K562 (cell line): ENCODE results near the gene OXNAD1. TPM values are rescaled to one million over a fixed set of nuclear protein-coding genes. Genes with fewer than 3 reads are reported as not detected.

Experiments used
- ATAC-seq: fragments of 200-7000 bp; cut with Tn5 transposase; 3 replicates; pipeline ENCODE4 v1.9.1; 2020; ENCODE audit warnings: moderate library complexity
- BruUV-seq: library from RNA; stranded (reverse); fragments of 400-500 nt; replicated peaks from 2 replicates; lab custom pipeline; 2021; lab: Mats Ljungman, UMichigan
- CTCF ChIA-PET: fragments of 300-600 bp; formaldehyde crosslinking; extraction: SDS; loops from one replicate; lab custom pipeline; 2021; ENCODE audit warnings: low intra/inter-chr PET ratio; lab: Yijun Ruan, JAX
- POLR2A ChIA-PET: fragments of 300-600, 350-650 bp; sonication (Branson Sonifier 250); formaldehyde crosslinking; extraction: SDS; loops from one replicate; lab custom pipeline; 2021; ENCODE audit warnings: antibody characterized with exemption, inconsistent platforms; lab: Yijun Ruan, JAX
- DNase-seq, 4 experiments: peaks; one replicate each; pipeline versions ENCODE4 v3.0.0 to v3.0.0-alpha.2; 2011 to 2018; ENCODE audit warnings: low spot score in 3 of 4, mixed read lengths in 3 of 4; ENCODE audit errors: extremely low read depth in 1 of 4
- FAIRE-seq: peaks from 2 replicates; lab custom pipeline; 2011; peaks lifted over from hg19 to GRCh38; lab: Jason Lieb, UNC
- H2AFZ ChIP-seq: 2 replicates; pipeline ENCODE4 v1.6.0; 2011; ENCODE audit warnings: low read depth, low read length, control low read depth, inconsistent platforms
- H3K27ac ChIP-seq: fragments of 200-600 bp; 3 replicates; pipeline ENCODE4 v1.8.0; 2011; ENCODE audit warnings: low read depth, mild to moderate bottlenecking, control low read depth, inconsistent platforms, low read length, moderate library complexity, mixed read lengths; ENCODE audit errors: extremely low read depth
- H3K27me3 ChIP-seq, 2 experiments: fragments of 300-600 bp in 1 of 2; 2 replicates in 1 of 2; 3 replicates in 1 of 2; pipeline versions ENCODE4 v1.6.0 to v1.8.0; 2011; ENCODE audit warnings: inconsistent platforms in 2 of 2, low read length in 2 of 2, mild to moderate bottlenecking in 1 of 2, mixed read lengths in 1 of 2, moderate library complexity in 1 of 2; ENCODE audit not compliant: control insufficient read depth in 2 of 2, insufficient read depth in 2 of 2
- H3K36me3 ChIP-seq: fragments of 300-600 bp; 3 replicates; pipeline ENCODE4 v1.8.0; 2011; ENCODE audit warnings: mild to moderate bottlenecking, low read length, inconsistent platforms; ENCODE audit not compliant: control insufficient read depth, insufficient read depth
- H3K4me1 ChIP-seq, 2 experiments: fragments of 200-600 bp in 1 of 2; replicated peaks in 1 of 2; 2 replicates in 1 of 2; 3 replicates in 1 of 2; pipeline versions ENCODE4 v1.5.1 to v1.8.0; 2011; ENCODE audit warnings: inconsistent platforms in 2 of 2, low read length in 2 of 2, mild to moderate bottlenecking in 1 of 2, mixed read lengths in 1 of 2, moderate library complexity in 1 of 2; ENCODE audit not compliant: control insufficient read depth in 2 of 2, insufficient read depth in 2 of 2
- H3K4me2 ChIP-seq: 2 replicates; pipeline ENCODE4 v1.6.1; 2011; ENCODE audit warnings: low read length, control low read depth, inconsistent platforms, mixed read lengths; ENCODE audit not compliant: insufficient read depth
- H3K4me3 ChIP-seq: fragments of 200-600 bp; sonication (generic), shearing (Covaris generic); 2 replicates; pipeline ENCODE4 v1.5.1; 2016; ENCODE audit warnings: control low read depth, inconsistent platforms
- H3K79me2 ChIP-seq: fragments of 200-600 bp; 3 replicates; pipeline ENCODE4 v1.8.0; 2011; ENCODE audit warnings: low read length, inconsistent platforms; ENCODE audit not compliant: control insufficient read depth, insufficient read depth
- H3K9ac ChIP-seq, 2 experiments: 2 replicates each; pipeline versions ENCODE4 v1.6.0 to v1.6.1; 2011; ENCODE audit warnings: low read depth in 2 of 2, low read length in 2 of 2, control low read depth in 1 of 2, inconsistent platforms in 1 of 2, mild to moderate bottlenecking in 1 of 2, mixed read lengths in 1 of 2; ENCODE audit not compliant: insufficient read depth in 1 of 2
- H3K9me1 ChIP-seq: one replicate; pipeline ENCODE4 v1.6.0; 2011; ENCODE audit warnings: inconsistent platforms, mild to moderate bottlenecking, low read length, moderate library complexity; ENCODE audit not compliant: control insufficient read depth, insufficient read depth
- H3K9me3 ChIP-seq: replicated peaks from 2 replicates; pipeline ENCODE4 v1.5.1; 2011; ENCODE audit warnings: low read depth, low read length, inconsistent platforms; ENCODE audit not compliant: control insufficient read depth, insufficient read depth
- H4K20me1 ChIP-seq: replicated peaks from 2 replicates; pipeline ENCODE4 v1.6.1; 2011; ENCODE audit warnings: low read length, inconsistent platforms, mixed read lengths; ENCODE audit not compliant: control insufficient read depth, insufficient read depth
- BACH1 ChIP-seq: fragments of 200-800 bp; sonication (Bioruptor generic); IDR thresholded peaks from 2 replicates; pipeline ENCODE4 v1.6.1; 2016; ENCODE audit warnings: missing genetic modification characterization, missing compliant biosample characterization
- BHLHE40 ChIP-seq: IDR thresholded peaks from 2 replicates; pipeline ENCODE4 v1.6.1; 2011; ENCODE audit warnings: low read length, improper control_type of control experiment
- ELK3 ChIP-seq: fragments of 450-650 bp; formaldehyde crosslinking; IDR thresholded peaks from 2 replicates; pipeline ENCODE4 v1.4.0; 2020; ENCODE audit warnings: mild to moderate bottlenecking
- GABPB1 ChIP-seq: sonication (generic); formaldehyde crosslinking; IDR thresholded peaks from 2 replicates; pipeline ENCODE4 v1.8.0; 2022; ENCODE audit warnings: mild to moderate bottlenecking, missing genetic modification reagents
- POLR3A ChIP-seq: IDR thresholded peaks from 2 replicates; pipeline ENCODE4 v1.6.1; 2011; ENCODE audit warnings: borderline replicate concordance, mild to moderate bottlenecking, moderate library complexity; ENCODE audit not compliant: insufficient read length, insufficient read depth; ENCODE audit errors: extremely low read depth
- SMARCE1 ChIP-seq: fragments of 450-650 bp; IDR thresholded peaks from 2 replicates; pipeline ENCODE4 v1.7.1; 2016; ENCODE audit warnings: mild to moderate bottlenecking
- SMC3 ChIP-seq: conservative IDR thresholded peaks from 2 replicates; pipeline ENCODE4 v1.6.1; 2011; ENCODE audit warnings: low read depth, low read length, improper control_type of control experiment; ENCODE audit not compliant: insufficient read depth
- UBTF ChIP-seq, 2 experiments: IDR thresholded peaks; 2 replicates each; pipeline ENCODE4 v1.6.1; 2012; ENCODE audit warnings: improper control_type of control experiment in 2 of 2, low read depth in 2 of 2, low read length in 2 of 2, borderline replicate concordance in 1 of 2
- ZNF146 ChIP-seq: IDR thresholded peaks from one replicate; pipeline ENCODE4 v1.6.1; 2018; ENCODE audit warnings: missing compliant biosample characterization; ENCODE audit not compliant: unreplicated experiment
- ZNF644 ChIP-seq: fragments of 200-800 bp; sonication (Bioruptor generic); IDR thresholded peaks from 2 replicates; pipeline ENCODE4 v1.6.1; 2016; ENCODE audit warnings: low read depth, missing genetic modification characterization, missing compliant biosample characterization
- WGBS: fragments of 100-300 bp; shearing (Covaris generic); methylation state at CpG from one replicate; pipeline ENCODE4 v1.1.6; 2016; ENCODE audit warnings: low coverage, mixed read lengths; ENCODE audit not compliant: insufficient coverage; ENCODE audit errors: missing lambda C conversion rate; 5-methylcytosine and 5-hydroxymethylcytosine counted together
- in situ Hi-C: fragments of 300-500 bp; cut with MboI; formaldehyde crosslinking; loops from 4 replicates; pipeline ENCODE4 v1.15.0; 2018; ENCODE audit warnings: inconsistent platforms, mixed read lengths
- intact Hi-C: fragments of 100-400 bp; cut with micrococcal nuclease; formaldehyde crosslinking; loops from 2 replicates; pipeline ENCODE4 v1.14.2; 2022
- polyA plus RNA-seq, 8 experiments: library from polyadenylated mRNA; depleted of rRNA in 4 of 8; stranded (reverse) in 5 of 8; unstranded in 3 of 8; fragments of >200 nt; fragmentation: Nextera tagmentation in 2 of 8; fragmentation: Illumina TruSeq in 1 of 8; extraction: Ambion mirVana in 2 of 8; extraction: Trizol in 1 of 8; gene quantifications; 2 replicates each; pipeline versions ENCODE4 v1.2.1 to v1.2.3, GENCODE V29; 2011 to 2014; ENCODE audit warnings: inconsistent platforms in 1 of 8, missing spikeins in 1 of 8
- total RNA-seq, 7 experiments: library from RNA; depleted of rRNA in 6 of 7; stranded (reverse); fragments of >200 nt in 6 of 7; fragmentation: Illumina TruSeq in 2 of 7; extraction: Trizol in 2 of 7; gene quantifications; 2 replicates each; pipeline versions ENCODE4 v1.2.1 to v1.2.3, GENCODE V29; 2011 to 2021; ENCODE audit warnings: low replicate concordance in 1 of 7
- TF ChIP-seq, protein P1 (sequence below), 2 experiments: fragments of 150-350 bp in 1 of 2; IDR thresholded peaks; 2 replicates each; pipeline ENCODE4 v1.6.1; 2012 to 2016; ENCODE audit warnings: low read depth in 2 of 2, low read length in 2 of 2, mild to moderate bottlenecking in 1 of 2, moderate library complexity in 1 of 2
- TF ChIP-seq, protein P2 (sequence below): IDR thresholded peaks from 2 replicates; pipeline ENCODE4 v1.6.1; 2011; ENCODE audit not compliant: insufficient read length; ENCODE audit errors: extremely low read depth

The OXNAD1 gene
- total and polyA plus RNA-seq, 9 of the 15 experiments (the other 6 are each of a cell fraction or from before 2014, with no cell fraction given): 12.8 to 44.4 (median 41.1) TPM

GRCh38 chr3:16319307-16319706, 54.3 kb downstream of the OXNAD1 start (continued):
- TF ChIP-seq, protein P1, sequence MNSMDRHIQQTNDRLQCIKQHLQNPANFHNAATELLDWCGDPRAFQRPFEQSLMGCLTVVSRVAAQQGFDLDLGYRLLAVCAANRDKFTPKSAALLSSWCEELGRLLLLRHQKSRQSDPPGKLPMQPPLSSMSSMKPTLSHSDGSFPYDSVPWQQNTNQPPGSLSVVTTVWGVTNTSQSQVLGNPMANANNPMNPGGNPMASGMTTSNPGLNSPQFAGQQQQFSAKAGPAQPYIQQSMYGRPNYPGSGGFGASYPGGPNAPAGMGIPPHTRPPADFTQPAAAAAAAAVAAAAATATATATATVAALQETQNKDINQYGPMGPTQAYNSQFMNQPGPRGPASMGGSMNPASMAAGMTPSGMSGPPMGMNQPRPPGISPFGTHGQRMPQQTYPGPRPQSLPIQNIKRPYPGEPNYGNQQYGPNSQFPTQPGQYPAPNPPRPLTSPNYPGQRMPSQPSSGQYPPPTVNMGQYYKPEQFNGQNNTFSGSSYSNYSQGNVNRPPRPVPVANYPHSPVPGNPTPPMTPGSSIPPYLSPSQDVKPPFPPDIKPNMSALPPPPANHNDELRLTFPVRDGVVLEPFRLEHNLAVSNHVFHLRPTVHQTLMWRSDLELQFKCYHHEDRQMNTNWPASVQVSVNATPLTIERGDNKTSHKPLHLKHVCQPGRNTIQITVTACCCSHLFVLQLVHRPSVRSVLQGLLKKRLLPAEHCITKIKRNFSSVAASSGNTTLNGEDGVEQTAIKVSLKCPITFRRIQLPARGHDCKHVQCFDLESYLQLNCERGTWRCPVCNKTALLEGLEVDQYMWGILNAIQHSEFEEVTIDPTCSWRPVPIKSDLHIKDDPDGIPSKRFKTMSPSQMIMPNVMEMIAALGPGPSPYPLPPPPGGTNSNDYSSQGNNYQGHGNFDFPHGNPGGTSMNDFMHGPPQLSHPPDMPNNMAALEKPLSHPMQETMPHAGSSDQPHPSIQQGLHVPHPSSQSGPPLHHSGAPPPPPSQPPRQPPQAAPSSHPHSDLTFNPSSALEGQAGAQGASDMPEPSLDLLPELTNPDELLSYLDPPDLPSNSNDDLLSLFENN (IDR thresholded peaks at IDR 0.05; ENCODE audit: low read depth in 2 of 2, low read length in 2 of 2): no peak
- no peak for TF ChIP-seq ZNF644 (tag)
- TF ChIP-seq BHLHE40: peak; percentile 62
- TF ChIP-seq SMARCE1: no peak

GRCh38 chr3:16319723-16320122, 54.7 kb downstream of the OXNAD1 start:
- no peak for FAIRE-seq
- Histone ChIP-seq H3K4me1 (peaks cover 0 to 12% of the 10 kb centered on the region in 2 experiments; a peak in 2 of 5 replicates), H3K4me3 (no peak overlapping the region), H3K9me3 (no peaks in the 10 kb centered on the region), H3K4me2 (no peak overlapping the region), H3K36me3 (peaks cover 74% of the 10 kb centered on the region), H4K20me1 (no peaks in the 10 kb centered on the region), H3K27ac (peak overlapping the region; percentile 57), H3K9me1 (no peaks in the 10 kb centered on the region), H2AFZ (peak overlapping the region; percentile 81), H3K79me2 (no peaks in the 10 kb centered on the region), H3K27me3 (no peaks in the 10 kb centered on the region), H3K9ac (peak overlapping the region in 1 of 2 experiments; percentile 45; a peak in 2 of 4 replicates)
- peak; percentile 40 to 57 (median 44) for DNase-seq
- 55% methylated on average over 4 of the region's 4 CpGs for WGBS
- intact Hi-C loops: loop anchor here (1.0 kb wide), 3 partner anchors 29 to 231 kb away; no protein-coding TSS in a partner anchor
- POLR2A ChIA-PET: interaction anchor here (0.6 to 1.1 kb wide), 3 partner anchors 17 to 207 kb away, joined by 3 to 4 read pairs (median 3); partner anchors contain the start of genes DPH3 and OXNAD1
- in situ Hi-C loops: no loop called here
- CTCF ChIA-PET: interaction anchor here (2.2 to 3.0 kb wide), 2 partner anchors 29 to 52 kb away, joined by 13 to 24 read pairs; no protein-coding TSS in a partner anchor
- peak; percentile 68 for ATAC-seq
- no TSS peak for BruUV-seq
- TF ChIP-seq ZNF146 (CRISPR knock-in tag) (no peak), POLR3A (no peak), GABPB1 (peak; percentile 36; the same call in 1 of the 2 replicates), ELK3 (CRISPR knock-in tag) (no peak), SMC3 (no peak), UBTF (IDR thresholded peaks at IDR 0.05; ENCODE audit: borderline replicate concordance in 1 of 2, low read depth in 2 of 2, low read length in 2 of 2) (0 out of 4 replicates have a peak, but pooled peaks of 1 of the 2 experiments have one; percentile 30), BACH1 (tag) (no peak)
- TF ChIP-seq, protein P2, sequence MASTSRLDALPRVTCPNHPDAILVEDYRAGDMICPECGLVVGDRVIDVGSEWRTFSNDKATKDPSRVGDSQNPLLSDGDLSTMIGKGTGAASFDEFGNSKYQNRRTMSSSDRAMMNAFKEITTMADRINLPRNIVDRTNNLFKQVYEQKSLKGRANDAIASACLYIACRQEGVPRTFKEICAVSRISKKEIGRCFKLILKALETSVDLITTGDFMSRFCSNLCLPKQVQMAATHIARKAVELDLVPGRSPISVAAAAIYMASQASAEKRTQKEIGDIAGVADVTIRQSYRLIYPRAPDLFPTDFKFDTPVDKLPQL: no peak
